Skeletal muscle tissue (tissue), 4 donors: ENCODE results near the gene APAF1. TPM values are rescaled to one million over a fixed set of nuclear protein-coding genes. Genes with fewer than 3 reads are reported as not detected.

Source experiments
- H3K27ac ChIP-seq: one replicate; pipeline ENCODE4 v1.7.0; 2013; ENCODE audit warnings: mild to moderate bottlenecking, low read depth, low read length, inconsistent platforms
- H3K27me3 ChIP-seq, 3 donors: one replicate each; pipeline ENCODE4 v1.7.0; 2013; ENCODE audit warnings: low read length in 3 of 3; ENCODE audit not compliant: control insufficient read depth in 3 of 3, insufficient read depth in 3 of 3
- H3K36me3 ChIP-seq, 3 donors: one replicate each; pipeline ENCODE4 v1.7.0; 2013; ENCODE audit warnings: low read length in 3 of 3; ENCODE audit not compliant: control insufficient read depth in 3 of 3, insufficient read depth in 3 of 3
- H3K4me1 ChIP-seq, 3 donors: one replicate each; pipeline ENCODE4 v1.7.0; 2013; ENCODE audit warnings: low read length in 3 of 3, mild to moderate bottlenecking in 3 of 3; ENCODE audit not compliant: control insufficient read depth in 3 of 3, insufficient read depth in 3 of 3
- H3K4me3 ChIP-seq, 3 donors: one replicate each; pipeline ENCODE4 v1.7.0; 2013; ENCODE audit warnings: low read length in 3 of 3
- H3K9ac ChIP-seq, 3 donors: one replicate each; pipeline ENCODE4 v1.7.0; 2013; ENCODE audit warnings: low read length in 3 of 3, mild to moderate bottlenecking in 3 of 3, moderate library complexity in 2 of 3, low read depth in 1 of 3
- H3K9me3 ChIP-seq, 3 donors: one replicate each; pipeline ENCODE4 v1.7.0; 2013; ENCODE audit warnings: low read length in 3 of 3; ENCODE audit not compliant: control insufficient read depth in 3 of 3
- total RNA-seq: library from RNA; depleted of rRNA; stranded (reverse); fragments of >200 nt; gene quantifications from one replicate; pipeline ENCODE4 v1.2.3, GENCODE V29; 2014
- donor health status: Osteomylitis.

APAF1 gene
- total RNA-seq, 1 donor from 2014 or later: 39.1 TPM

DNA sequence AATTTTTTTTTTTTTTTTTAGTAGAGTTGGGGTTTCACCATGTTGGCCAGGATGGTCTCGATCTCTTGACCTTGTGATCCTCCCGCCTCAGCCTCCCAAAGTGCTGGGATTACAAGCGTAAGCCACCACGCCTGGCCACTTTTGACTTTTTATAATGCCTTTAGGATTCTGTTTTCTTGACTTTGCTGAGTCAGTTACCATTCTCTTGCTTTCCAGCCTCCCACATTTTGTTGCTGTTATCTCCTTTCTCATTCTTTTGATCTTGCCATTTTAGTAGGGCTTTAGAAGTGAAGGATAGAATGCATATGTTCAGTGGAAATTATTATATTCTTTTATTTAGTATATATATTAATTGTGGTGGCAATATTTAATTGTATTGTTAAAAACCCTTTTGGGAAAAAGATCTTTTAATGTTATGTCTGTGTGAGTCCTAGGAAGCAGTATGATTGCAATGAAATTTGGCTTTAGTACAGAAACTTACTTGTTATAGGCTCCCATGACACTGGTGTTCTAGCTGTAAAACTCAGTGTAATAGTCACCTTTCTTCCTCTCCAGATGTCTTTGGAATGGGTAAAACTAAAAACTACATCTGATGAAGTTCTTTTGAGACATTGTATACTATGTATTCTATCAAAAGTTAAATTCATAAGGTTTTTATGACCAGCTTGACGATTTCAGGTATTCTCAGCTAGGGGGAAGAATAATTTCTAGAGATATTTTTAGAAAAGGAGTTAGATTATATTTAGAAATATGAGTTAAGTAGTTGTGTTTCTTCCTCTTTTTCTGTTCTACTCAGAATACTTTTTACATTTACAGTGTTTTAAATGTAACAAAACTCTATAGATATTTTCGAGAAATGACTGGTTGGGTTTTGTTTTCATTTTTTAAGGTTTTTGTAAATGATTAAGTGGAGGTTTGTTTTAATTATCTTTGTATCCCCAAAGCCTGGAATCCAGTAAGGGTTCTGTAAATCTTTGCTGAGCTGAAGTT is 74.7 kb downstream of the APAF1 start:
- no peak overlapping the region for H3K27ac ChIP-seq
- no peak overlapping the region for H3K4me3 ChIP-seq
- no peak overlapping the region for H3K9ac ChIP-seq
- no peaks in the 10 kb centered on the region for H3K4me1 ChIP-seq
- H3K9me3 ChIP-seq: no peaks in the 10 kb centered on the region
- no peaks in the 10 kb centered on the region for H3K27me3 ChIP-seq
- peaks cover 4 to 19% (median 13%) of the 10 kb centered on the region in 3 donors for H3K36me3 ChIP-seq

DNA sequence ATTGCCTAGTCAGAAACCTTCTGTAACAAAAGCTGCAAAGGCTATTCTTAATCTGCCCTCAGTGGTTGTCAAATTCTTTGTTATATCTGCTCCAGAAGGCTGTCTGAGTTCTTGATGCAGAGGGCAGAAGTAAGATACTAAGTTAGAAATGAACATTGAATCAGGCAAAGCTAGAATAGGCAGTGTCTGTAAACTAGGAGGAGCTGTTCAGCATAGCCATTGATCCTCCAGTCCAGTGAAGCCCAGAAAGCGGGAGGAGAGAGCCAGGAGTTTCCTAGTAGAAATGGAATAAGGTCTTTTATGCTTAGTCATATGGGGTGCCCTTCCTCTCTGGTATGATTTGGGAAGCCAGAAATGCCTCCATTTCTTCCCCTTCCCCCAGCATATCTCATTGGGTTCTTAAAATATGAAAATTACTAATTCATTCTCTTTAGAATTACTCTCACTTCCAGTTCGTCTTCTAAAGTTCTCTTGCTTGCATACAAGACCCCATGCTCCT is 76.2 kb downstream of the APAF1 start:
- no peak overlapping the region for H3K27ac ChIP-seq
- no peaks in the 10 kb centered on the region for H3K9me3 ChIP-seq
- peaks cover 9 to 24% (median 21%) of the 10 kb centered on the region in 3 donors for H3K36me3 ChIP-seq
- H3K4me3 ChIP-seq: no peak overlapping the region
- no peaks in the 10 kb centered on the region for H3K27me3 ChIP-seq
- H3K4me1 ChIP-seq: no peaks in the 10 kb centered on the region
- H3K9ac ChIP-seq: no peak overlapping the region

DNA sequence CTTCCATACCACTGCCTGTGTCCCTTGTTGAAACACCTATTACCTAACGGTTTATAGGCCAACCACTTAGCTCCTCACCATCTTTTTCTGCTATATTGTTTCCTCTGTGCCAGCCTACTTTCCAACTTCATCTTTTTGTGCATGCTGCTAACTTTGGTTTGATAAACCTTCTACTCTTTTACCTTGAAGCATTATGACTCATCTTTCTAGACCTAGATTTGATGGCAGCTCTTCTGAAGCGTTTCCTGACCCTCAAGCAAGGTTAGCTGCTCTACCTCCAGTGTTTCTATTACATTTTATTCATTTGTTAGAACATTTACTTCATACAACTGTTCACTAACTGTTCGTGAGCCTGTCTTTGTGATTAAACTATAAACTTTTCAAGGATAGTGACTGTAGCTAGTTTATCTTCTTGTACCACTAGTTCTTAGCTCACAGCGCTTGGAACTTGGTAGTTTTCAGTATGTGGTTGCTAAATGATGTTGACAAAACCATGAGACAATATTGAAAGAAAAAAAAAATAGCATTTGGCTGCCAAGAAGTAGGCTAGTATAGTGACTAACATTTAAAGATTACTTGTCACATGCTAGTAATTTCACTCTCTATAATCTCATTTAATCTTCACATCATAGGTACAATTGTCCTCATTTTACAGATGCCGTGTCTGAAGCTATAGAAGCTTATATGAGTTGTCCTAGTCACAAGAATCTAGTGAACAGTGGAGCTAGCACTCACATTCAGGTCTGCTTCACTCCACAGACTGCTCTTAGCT is 79.5 kb downstream of the APAF1 start:
- no peaks in the 10 kb centered on the region for H3K4me1 ChIP-seq
- peaks cover 13 to 32% (median 24%) of the 10 kb centered on the region in 3 donors for H3K36me3 ChIP-seq
- no peak overlapping the region for H3K27ac ChIP-seq
- H3K4me3 ChIP-seq: no peak overlapping the region
- no peak overlapping the region for H3K9ac ChIP-seq
- no peaks in the 10 kb centered on the region for H3K27me3 ChIP-seq
- no peaks in the 10 kb centered on the region for H3K9me3 ChIP-seq

DNA sequence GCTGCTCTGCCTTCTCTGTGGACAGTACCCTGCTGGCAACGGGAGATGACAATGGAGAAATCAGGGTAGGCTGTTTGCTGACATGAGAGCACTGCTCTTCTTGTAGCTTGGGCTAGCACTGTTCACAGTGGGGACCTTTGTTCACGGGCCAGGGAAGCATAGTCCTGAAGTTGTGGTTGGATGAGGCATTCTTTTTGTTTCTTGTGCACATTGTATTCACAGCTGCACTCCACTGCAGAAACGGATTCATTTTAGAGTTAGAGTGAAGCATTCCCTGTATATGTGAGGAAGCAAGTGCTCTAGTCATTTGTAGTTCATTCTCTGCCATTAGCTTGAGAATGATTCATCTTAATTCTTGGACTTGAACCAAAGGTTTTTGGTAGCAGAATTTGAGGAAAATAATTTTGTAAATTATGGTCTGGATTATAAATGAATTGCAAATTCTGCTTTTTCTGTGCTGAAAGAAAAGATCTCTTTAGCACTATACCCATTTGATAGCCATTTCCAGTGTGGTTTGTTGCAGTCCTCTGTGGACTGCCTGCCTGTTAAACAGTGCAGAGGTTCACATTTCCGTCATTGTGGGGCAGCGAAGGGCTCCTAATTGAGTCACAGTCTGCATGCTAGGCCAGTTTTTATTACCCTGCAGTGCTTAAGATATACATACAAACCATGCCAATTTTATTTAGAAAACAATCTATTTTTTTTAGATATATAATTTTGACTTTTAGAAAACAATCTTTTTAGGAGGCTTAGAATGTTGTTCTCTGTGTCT is 80.6 kb downstream of the APAF1 start:
- Histone ChIP-seq H3K36me3 (peaks cover 16 to 35% (median 24%) of the 10 kb centered on the region in 3 donors), H3K27ac (no peak overlapping the region), H3K4me3 (no peak overlapping the region), H3K27me3 (no peaks in the 10 kb centered on the region), H3K9ac (no peak overlapping the region), H3K4me1 (no peaks in the 10 kb centered on the region), H3K9me3 (no peaks in the 10 kb centered on the region)

DNA sequence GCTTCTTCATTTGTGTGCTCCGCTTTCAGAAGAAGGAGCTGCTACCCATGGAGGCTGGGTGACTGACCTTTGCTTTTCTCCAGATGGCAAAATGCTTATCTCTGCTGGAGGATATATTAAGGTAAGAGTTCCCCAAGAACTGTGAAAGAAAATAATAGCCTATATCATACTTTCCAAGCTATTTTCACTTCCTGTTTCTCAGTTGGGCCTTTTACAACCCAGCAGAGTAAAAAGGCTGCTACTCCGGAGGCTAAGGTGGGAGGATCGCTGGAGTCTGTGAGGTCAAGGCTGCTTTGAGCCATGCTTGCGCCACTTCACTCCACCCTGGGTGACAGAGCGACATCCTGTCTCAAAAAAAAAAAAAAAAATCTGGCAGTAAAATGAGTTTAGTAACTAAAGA is 82.1 kb downstream of the APAF1 start:
- Histone ChIP-seq H3K4me3 (no peak overlapping the region), H3K27ac (no peak overlapping the region), H3K9me3 (no peaks in the 10 kb centered on the region), H3K36me3 (peaks cover 19 to 44% (median 36%) of the 10 kb centered on the region in 3 donors), H3K9ac (no peak overlapping the region), H3K4me1 (no peaks in the 10 kb centered on the region), H3K27me3 (no peaks in the 10 kb centered on the region)

DNA sequence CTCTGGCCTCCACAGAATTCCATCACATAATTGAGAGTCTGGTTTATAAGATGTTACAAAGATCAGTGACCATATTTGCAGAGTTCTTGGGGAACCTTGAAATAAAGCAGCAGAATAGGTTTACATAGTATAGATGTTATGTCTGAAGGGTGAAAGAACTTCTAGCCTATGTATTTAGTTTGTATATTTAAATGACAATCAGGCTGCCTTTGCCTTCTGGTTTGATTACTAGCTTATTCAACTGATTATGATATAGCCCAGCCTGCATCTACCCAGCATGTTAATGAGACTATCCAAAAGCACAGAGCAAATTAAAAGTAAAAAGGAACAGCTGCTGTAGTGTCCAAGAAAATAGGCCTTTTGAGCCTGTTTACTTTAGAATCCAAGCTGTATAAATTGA is 85.3 kb downstream of the APAF1 start:
- H3K9me3 ChIP-seq: no peaks in the 10 kb centered on the region
- H3K4me3 ChIP-seq: no peak overlapping the region
- no peak overlapping the region for H3K9ac ChIP-seq
- peaks cover 13 to 28% (median 26%) of the 10 kb centered on the region in 3 donors for H3K36me3 ChIP-seq
- no peaks in the 10 kb centered on the region for H3K4me1 ChIP-seq
- no peak overlapping the region for H3K27ac ChIP-seq
- H3K27me3 ChIP-seq: no peaks in the 10 kb centered on the region

DNA sequence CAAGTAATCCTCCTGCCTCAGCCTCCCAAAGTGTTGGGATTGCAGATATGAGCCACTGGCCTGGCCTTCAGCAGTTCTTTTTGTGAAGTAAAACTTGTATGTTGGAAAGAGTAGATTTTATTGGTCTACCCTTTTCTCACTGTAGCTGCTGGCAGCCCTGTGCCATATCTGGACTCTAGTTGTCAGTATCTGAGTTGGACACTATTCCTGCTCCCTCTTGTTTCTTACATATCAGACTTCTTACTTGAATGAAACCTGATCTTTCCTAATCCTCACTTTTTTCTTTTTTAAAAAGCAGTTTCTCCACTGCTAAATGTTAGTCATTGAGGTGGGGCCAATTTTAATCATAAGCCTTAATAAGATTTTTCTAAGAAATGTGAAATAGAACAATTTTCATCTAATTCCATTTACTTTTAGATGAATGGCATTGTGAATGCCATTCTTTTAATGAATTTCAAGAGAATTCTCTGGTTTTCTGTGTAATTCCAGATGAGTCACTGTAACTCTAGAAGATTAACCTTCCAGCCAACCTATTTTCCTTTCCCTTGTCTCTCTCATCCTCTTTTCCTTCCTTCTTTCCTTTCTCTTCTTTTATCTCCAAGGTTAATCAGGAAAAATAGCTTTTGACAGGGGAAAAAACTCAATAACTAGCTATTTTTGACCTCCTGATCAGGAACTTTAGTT is 88.7 kb downstream of the APAF1 start:
- no peaks in the 10 kb centered on the region for H3K4me1 ChIP-seq
- H3K9ac ChIP-seq: no peak overlapping the region
- no peaks in the 10 kb centered on the region for H3K9me3 ChIP-seq
- H3K27ac ChIP-seq: no peak overlapping the region
- no peak overlapping the region for H3K4me3 ChIP-seq
- no peaks in the 10 kb centered on the region for H3K27me3 ChIP-seq
- H3K36me3 ChIP-seq: peaks cover 10 to 25% (median 20%) of the 10 kb centered on the region in 3 donors

DNA sequence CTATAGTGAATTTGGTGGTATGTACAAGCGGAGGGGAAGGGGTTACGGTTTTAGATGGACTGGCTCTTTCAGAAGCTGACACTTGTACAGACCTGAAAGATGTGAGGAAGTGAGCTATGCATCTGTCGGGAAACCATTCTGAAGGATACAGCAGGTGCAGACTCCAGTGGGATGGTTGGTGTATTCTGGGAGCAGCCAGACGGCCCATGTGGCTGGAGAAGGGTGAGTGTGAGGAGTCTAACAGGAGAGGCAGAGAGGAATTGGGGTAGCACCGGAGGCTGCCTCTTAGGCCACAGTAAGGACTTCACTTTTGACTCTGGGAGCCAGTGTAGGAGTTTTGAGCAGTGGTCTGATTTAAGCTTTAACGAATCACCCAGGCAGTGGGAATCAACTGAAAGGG is 90.7 kb downstream of the APAF1 start:
- Histone ChIP-seq H3K9ac (no peak overlapping the region), H3K9me3 (no peaks in the 10 kb centered on the region), H3K36me3 (peaks cover 1 to 20% (median 11%) of the 10 kb centered on the region in 3 donors), H3K27me3 (no peaks in the 10 kb centered on the region), H3K27ac (no peak overlapping the region), H3K4me3 (no peak overlapping the region), H3K4me1 (no peaks in the 10 kb centered on the region)
